HUES6 (cell line): ENCODE data around the gene TTLL1.

Experiments
- H3K27ac ChIP-seq: 2 replicates; pipeline ENCODE4 v1.7.0; 2013; ENCODE audit warnings: low read depth, mild to moderate bottlenecking, low read length, inconsistent platforms
- H3K27me3 ChIP-seq: 2 replicates; pipeline ENCODE4 v1.6.1; 2013; ENCODE audit warnings: low read length; ENCODE audit not compliant: control insufficient read depth, insufficient read depth
- H3K36me3 ChIP-seq: 2 replicates; pipeline ENCODE4 v1.6.1; 2013; ENCODE audit warnings: low read length; ENCODE audit not compliant: control insufficient read depth, insufficient read depth
- H3K4me1 ChIP-seq: 2 replicates; pipeline ENCODE4 v1.6.1; 2013; ENCODE audit warnings: low read length; ENCODE audit not compliant: control insufficient read depth, insufficient read depth
- H3K4me3 ChIP-seq: 2 replicates; pipeline ENCODE4 v1.5.1; 2013; ENCODE audit warnings: low read depth, low read length
- H3K9ac ChIP-seq: one replicate; pipeline ENCODE4 v1.6.1; 2013; ENCODE audit warnings: mild to moderate bottlenecking, low read length
- H3K9me3 ChIP-seq: 2 replicates; pipeline ENCODE4 v1.6.1; 2013; ENCODE audit warnings: low read depth, low read length; ENCODE audit not compliant: control insufficient read depth, insufficient read depth

TTLL1 gene

DNA sequence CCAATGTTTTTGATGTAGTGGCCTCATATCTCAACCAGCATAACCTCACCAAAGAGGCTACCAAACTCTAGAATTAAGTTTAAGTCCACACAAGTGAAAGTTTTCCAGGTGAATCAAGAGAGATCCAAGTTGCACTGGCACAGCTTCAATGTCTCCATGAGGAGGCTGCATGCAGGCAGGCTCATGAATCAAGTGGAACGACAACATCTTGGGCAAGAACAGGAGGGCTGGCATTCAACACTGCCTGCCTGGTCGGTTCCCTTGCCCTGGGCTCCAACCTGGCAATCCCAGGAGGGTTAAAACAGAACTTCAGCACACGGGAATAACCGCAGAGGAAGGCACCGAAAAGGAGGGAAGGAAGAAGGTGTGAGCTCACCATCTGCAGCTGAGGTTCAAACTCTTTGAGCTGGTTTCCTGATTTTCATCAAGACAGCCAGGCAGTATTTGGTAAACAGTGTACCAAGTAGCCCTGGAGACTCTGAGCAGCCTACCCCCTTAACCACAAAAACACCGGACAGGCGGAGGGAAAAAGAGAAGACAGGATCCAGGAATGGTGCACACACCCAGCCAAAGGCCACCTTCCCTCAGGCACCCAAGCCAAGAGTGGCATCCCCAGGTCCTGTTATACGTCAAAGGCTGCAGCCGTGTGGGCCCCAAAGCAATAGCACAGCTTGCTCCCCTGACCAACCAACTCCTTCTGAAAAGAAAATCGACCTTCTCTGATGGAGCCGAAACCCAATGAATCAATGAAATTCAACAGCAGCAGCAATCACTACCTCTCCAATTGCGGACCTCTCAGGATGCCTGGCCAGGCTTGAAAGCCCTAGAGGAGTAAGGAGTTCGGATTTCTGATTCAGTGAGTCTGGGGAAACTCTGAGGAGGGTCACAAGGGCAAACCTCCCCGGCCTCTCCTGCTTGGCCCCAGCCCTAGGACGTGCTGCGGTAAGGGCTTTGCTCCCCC is 75.6 kb downstream of the TTLL1 start:
- Histone ChIP-seq H3K4me1 (peaks cover 22% of the 10 kb centered on the region), H3K4me3 (peak overlapping the region; percentile 92), H3K27me3 (peaks cover 5% of the 10 kb centered on the region; the same call in 1 of the 2 replicates), H3K27ac (no peak overlapping the region; the same call in 1 of the 2 replicates), H3K36me3 (no peaks in the 10 kb centered on the region), H3K9me3 (no peaks in the 10 kb centered on the region), H3K9ac (peak overlapping the region; percentile 84)

DNA sequence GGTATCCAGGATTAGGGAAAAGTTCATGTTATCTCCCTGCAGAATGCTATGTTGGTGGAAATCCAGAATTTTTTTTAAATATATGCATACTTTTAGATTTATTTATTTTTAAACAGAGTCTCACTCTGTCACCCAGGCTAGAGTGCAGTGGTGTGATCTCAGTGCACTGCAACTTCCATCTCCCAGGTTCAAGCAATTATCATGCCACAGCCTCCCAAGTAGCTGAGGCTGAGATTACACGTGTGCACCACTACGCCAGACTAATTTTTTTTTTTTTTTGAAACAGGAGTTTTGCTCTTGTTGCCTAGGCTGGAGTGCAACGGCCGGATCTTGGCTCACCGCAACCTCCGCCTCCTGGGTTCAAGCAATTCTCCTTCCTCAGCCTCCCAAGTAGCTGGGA is 76.8 kb downstream of the TTLL1 start:
- H3K4me1 ChIP-seq: peaks cover 26% of the 10 kb centered on the region
- no peaks in the 10 kb centered on the region for H3K9me3 ChIP-seq
- H3K9ac ChIP-seq: no peak overlapping the region

DNA sequence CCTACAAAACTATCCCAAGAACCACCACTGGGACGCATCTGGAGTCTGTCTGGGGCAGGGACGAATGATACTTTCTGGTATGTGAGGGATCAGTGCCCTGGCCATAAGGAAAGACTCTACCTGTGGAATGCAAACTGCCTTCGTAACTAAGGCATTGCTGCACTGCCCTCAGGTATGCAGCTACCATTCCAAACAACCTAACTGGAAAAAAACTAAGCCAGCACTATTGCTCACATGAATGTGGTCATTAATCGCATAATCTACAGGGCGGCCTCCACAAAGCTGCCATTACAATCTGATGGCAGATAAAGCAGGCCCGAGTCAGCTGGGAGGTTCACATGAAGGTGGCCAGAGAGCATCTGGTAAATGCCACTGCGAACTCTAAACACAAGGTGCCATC is 78.1 kb downstream of the TTLL1 start:
- Histone ChIP-seq H3K27ac (no peak overlapping the region), H3K4me1 (peaks cover 38% of the 10 kb centered on the region), H3K9ac (no peak overlapping the region), H3K9me3 (no peaks in the 10 kb centered on the region), H3K27me3 (peaks cover 5% of the 10 kb centered on the region; the same call in 1 of the 2 replicates), H3K4me3 (no peak overlapping the region), H3K36me3 (no peaks in the 10 kb centered on the region)

More for the DNA sequence above, 76.8 kb downstream of the TTLL1 start:
- H3K27ac ChIP-seq: no peak overlapping the region
- no peaks in the 10 kb centered on the region for H3K36me3 ChIP-seq
- peaks cover 5% of the 10 kb centered on the region; the same call in 1 of the 2 replicates for H3K27me3 ChIP-seq
- H3K4me3 ChIP-seq: no peak overlapping the region

DNA sequence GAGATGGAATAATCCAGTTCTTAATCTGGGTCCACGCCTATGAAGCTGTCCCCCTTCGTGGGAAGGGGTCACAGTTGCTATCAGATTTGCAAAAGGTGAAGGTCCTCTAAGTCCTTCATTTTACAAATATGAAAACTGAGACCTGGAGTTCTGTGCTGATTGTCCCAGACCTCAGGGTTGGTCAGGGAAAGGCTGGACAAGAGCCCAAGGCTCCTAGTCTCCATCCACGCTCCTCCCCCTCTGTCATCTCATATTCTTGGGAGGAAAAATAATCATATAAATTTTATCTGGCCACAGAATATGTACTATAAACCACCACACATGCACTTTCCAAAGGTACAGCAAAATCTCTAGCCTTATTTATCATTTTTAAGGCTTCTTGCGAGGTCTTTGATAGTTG is 79.7 kb downstream of the TTLL1 start:
- Histone ChIP-seq H3K4me3 (no peak overlapping the region), H3K9me3 (no peaks in the 10 kb centered on the region), H3K27me3 (no peaks in the 10 kb centered on the region), H3K36me3 (no peaks in the 10 kb centered on the region), H3K9ac (no peak overlapping the region), H3K27ac (no peak overlapping the region), H3K4me1 (peaks cover 50% of the 10 kb centered on the region)

DNA sequence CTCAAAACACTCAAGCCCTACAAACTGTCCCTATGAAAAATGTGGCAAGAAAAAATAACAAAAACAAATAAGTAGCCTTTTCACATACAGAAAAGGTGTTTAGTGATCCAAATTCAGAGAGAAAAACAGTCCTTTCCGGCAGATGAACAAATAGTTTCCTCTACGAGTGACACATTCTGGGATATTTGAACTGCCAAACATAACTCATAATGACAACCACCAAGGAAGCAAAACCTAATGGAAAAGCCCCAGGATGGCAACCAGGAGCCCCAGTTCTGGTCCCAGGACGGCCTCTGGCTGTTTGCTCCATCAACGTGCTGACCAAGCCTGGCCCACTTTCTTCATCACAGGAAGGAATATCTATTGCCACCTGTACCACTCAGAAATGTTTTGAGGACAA is 80.3 kb downstream of the TTLL1 start:
- Histone ChIP-seq H3K4me3 (no peak overlapping the region), H3K4me1 (peaks cover 56% of the 10 kb centered on the region), H3K36me3 (no peaks in the 10 kb centered on the region), H3K27me3 (no peaks in the 10 kb centered on the region), H3K9ac (no peak overlapping the region), H3K9me3 (no peaks in the 10 kb centered on the region), H3K27ac (no peak overlapping the region)

DNA sequence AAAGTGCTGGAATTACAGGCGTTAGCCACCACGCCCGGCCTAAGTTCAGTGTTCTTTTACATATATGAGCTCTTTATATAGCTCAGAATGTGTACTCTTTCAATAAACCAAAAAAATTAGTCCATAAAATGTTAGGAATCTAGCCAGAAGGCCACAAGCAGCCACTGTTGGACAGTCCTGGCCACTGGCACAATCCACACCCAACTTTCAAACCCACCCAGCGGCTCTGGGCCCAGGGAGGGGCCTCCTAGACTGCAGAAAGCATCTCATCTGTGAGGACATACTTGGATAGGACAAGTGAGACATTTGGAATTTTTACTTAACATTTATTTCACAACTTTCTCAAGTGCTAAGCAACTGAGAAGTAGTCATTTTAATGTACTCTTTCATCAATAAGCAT is 80.7 kb downstream of the TTLL1 start:
- H3K27me3 ChIP-seq: no peaks in the 10 kb centered on the region
- no peak overlapping the region for H3K9ac ChIP-seq
- H3K9me3 ChIP-seq: no peaks in the 10 kb centered on the region
- no peak overlapping the region for H3K4me3 ChIP-seq
- no peaks in the 10 kb centered on the region for H3K36me3 ChIP-seq
- H3K4me1 ChIP-seq: peaks cover 52% of the 10 kb centered on the region
- no peak overlapping the region for H3K27ac ChIP-seq

DNA sequence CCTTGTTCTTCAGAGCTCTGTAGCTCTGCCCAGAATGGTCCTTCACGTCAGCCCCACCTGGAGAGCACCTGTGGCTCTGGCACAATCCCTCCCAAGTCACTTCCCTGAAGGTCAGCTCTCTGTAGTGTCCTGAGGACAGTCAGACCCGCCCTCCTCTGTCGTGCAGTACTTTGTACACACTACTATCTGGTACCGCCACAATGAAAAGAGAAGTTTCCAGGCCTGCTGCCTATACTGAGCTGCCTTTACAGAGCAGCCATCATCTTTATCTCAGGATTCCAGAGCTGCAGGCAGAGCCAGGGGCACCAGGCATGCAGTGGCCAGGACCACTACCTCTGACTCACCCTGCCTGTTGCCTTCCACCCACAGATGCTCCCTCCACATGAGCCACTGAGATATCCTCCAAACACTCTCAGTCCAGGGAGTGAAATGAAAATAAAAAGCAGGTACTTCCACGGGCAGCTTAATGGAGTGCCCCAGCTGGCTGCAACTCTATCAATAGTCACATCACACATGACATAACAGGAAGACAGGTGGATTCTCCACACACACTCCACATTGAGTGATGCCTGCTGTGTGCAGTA is 81.6 kb downstream of the TTLL1 start:
- H3K27ac ChIP-seq: no peak overlapping the region
- H3K4me1 ChIP-seq: peaks cover 50% of the 10 kb centered on the region
- no peak overlapping the region for H3K9ac ChIP-seq
- H3K36me3 ChIP-seq: no peaks in the 10 kb centered on the region
- no peaks in the 10 kb centered on the region for H3K27me3 ChIP-seq
- no peaks in the 10 kb centered on the region for H3K9me3 ChIP-seq
- H3K4me3 ChIP-seq: no peak overlapping the region

DNA sequence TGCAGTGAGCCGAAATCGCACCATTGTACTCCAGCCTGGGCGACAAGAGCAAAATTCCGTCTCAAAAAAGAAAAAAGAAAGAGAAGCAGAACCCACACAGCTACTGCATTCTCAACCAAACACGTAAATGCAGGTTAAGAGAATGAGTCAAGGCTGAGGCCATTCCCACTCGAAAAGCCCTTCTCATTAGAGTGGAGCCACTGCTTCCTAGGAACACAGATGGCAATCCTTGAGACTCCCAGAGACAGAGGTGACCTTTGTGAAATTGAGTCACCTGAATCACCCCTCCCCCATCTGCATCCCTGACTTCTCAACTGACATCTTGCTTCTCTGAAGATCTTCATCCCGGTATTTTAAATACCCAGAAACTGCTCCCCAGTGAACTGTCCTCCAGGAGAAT is 82.4 kb downstream of the TTLL1 start:
- Histone ChIP-seq H3K27me3 (no peaks in the 10 kb centered on the region), H3K4me3 (no peak overlapping the region), H3K27ac (no peak overlapping the region), H3K9ac (no peak overlapping the region), H3K36me3 (no peaks in the 10 kb centered on the region), H3K4me1 (peaks cover 57% of the 10 kb centered on the region), H3K9me3 (no peaks in the 10 kb centered on the region)

DNA sequence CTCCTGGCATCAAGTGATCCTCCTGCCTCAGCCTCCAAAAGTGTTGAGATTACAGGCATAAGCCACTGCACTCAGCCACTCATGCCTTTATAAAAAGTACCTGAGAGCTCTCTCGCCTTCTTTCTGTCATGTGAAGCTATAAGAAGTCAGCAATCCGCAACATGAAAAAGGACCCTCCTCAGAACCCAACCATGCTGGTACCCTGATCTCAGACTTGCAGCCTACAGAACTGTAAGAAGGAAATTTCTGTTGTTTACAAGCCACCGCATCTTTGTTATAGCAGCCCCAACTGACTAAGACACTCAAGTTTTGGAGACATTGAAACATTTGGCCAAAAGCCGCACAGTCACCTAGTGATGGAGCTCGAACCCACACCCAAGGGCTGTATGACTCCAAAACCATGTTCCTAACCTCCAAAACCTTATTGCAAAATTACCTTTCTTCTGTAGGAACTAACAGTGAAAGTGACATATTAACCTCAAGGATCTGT is 83.1 kb downstream of the TTLL1 start:
- H3K4me3 ChIP-seq: no peak overlapping the region
- peaks cover 60% of the 10 kb centered on the region for H3K4me1 ChIP-seq
- H3K36me3 ChIP-seq: no peaks in the 10 kb centered on the region
- H3K27me3 ChIP-seq: no peaks in the 10 kb centered on the region
- no peak overlapping the region for H3K27ac ChIP-seq
- H3K9me3 ChIP-seq: no peaks in the 10 kb centered on the region
- no peak overlapping the region for H3K9ac ChIP-seq

DNA sequence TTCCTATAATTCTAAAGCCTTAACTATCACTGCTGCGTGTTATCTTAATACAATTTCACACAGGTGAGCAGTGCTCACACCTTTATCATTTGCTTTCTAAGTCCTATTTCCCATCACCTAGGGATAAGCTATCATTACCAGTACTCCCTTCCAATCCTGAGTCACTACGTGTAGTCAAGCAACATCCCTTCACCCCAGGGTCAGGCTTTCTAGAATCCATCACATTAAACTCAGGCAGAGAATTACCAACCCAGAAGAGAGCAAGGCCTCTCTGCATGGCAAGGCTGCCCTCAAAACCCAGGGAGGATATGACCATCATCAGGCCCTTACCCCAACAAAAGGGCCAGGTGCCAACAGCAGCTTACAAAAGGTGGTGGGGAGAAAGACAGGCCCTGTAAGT is 84.1 kb downstream of the TTLL1 start:
- Histone ChIP-seq H3K4me3 (no peak overlapping the region), H3K36me3 (no peaks in the 10 kb centered on the region), H3K27ac (no peak overlapping the region), H3K4me1 (peaks cover 65% of the 10 kb centered on the region), H3K9me3 (no peaks in the 10 kb centered on the region), H3K27me3 (no peaks in the 10 kb centered on the region), H3K9ac (no peak overlapping the region)

DNA sequence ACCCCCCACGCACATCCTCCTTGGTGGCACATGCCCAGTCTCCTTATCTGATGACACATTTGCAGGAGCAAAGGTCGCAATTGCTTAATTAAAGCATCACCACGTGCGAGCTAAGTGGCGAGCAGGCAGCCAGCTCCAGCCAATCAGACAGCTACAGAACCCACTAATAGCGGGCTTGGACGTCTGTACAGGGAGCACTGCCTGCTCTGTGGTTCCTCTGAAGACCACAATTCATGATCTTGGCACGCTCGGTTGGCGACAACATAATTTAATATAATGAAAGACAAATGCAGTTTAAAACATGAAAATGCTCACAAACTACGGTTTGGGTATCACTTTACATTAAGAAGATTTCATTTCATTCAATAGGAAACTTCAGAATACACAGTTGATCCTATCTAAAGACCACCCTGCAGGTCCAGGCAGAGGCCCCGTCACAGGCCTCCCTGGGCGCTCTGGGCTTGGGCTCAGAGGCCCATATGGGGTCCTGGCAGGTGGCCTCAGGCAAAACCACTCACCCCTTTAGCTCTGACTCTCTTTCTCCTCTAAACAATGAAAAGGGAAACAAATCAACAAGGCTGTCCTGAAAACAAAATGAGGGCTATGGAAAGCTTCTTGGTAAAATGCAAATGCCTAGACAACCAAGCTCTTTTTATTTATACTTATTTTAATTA is 84.7 kb downstream of the TTLL1 start:
- Histone ChIP-seq H3K27me3 (no peaks in the 10 kb centered on the region), H3K4me1 (peaks cover 70% of the 10 kb centered on the region), H3K9me3 (no peaks in the 10 kb centered on the region), H3K9ac (no peak overlapping the region), H3K36me3 (no peaks in the 10 kb centered on the region), H3K27ac (no peak overlapping the region), H3K4me3 (no peak overlapping the region)
